ENCODE measurements around the gene DLGAP4. TPM values are rescaled to one million over a fixed set of nuclear protein-coding genes. Genes with fewer than 3 reads are reported as not detected.
A peak's percentile ranks its signal among the peaks of the same experiment; 100 is the strongest.

DLGAP4 gene
- total and polyA plus RNA-seq, 2 of the 13 experiments (the other 11 are each of a cell fraction or from before 2014, with no cell fraction given), result 15.2 to 26.7 TPM

GRCh38 chr20:36463212-36464061 lies 157.3 kb downstream of the DLGAP4 start (continued):
- TF ChIP-seq RFXAP (CRISPR knock-in tag; IDR thresholded peaks at IDR 0.05; ENCODE audit: borderline replicate concordance) (no peak), ZNF292 (CRISPR knock-in tag; IDR thresholded peaks at IDR 0.05; ENCODE audit: borderline replicate concordance, low read depth) (peak; percentile 11; the same call in 1 of the 2 replicates), RAD51 (IDR thresholded peaks at IDR 0.05; ENCODE audit: borderline replicate concordance) (no peak), MYNN (CRISPR knock-in tag; IDR thresholded peaks at IDR 0.05; ENCODE audit: low read depth) (no peak), ZNF704 (CRISPR knock-in tag; IDR thresholded peaks at IDR 0.05; ENCODE audit: borderline replicate concordance) (0 out of 2 replicates have a peak, but pooled peaks have one; percentile 3), FIP1L1 (IDR thresholded peaks at IDR 0.05; ENCODE audit: borderline replicate concordance, insufficient read depth, low read depth, low read length) (no peak), ZNF598 (CRISPR knock-in tag; IDR thresholded peaks at IDR 0.05; ENCODE audit: borderline replicate concordance) (no peak), GPN1 (CRISPR knock-in tag; IDR thresholded peaks at IDR 0.05; ENCODE audit: borderline replicate concordance) (no peak), TCF12 (IDR thresholded peaks at IDR 0.05) (no peak), TCF12 (CRISPR knock-in tag; IDR thresholded peaks at IDR 0.05) (no peak; the same call in 1 of the 2 replicates), ETV5 (CRISPR knock-in tag; IDR thresholded peaks at IDR 0.05; ENCODE audit: borderline replicate concordance) (no peak), ZMAT5 (CRISPR knock-in tag; IDR thresholded peaks at IDR 0.05; ENCODE audit: borderline replicate concordance, low read depth) (no peak), IKZF5 (CRISPR knock-in tag; IDR thresholded peaks at IDR 0.05) (0 out of 2 replicates have a peak, but pooled peaks have one; percentile 2), ZNF383 (CRISPR knock-in tag; IDR thresholded peaks at IDR 0.05; ENCODE audit: borderline replicate concordance) (no peak), ZNF280D (CRISPR knock-in tag; IDR thresholded peaks at IDR 0.05) (no peak), MTF2 (CRISPR knock-in tag; IDR thresholded peaks at IDR 0.05; ENCODE audit: borderline replicate concordance) (no peak), ZNF235 (CRISPR knock-in tag; IDR thresholded peaks at IDR 0.05; ENCODE audit: borderline replicate concordance) (0 out of 2 replicates have a peak, but pooled peaks have one; percentile 28), ZBTB14 (CRISPR knock-in tag; IDR thresholded peaks at IDR 0.05) (no peak), MED1 (CRISPR knock-in tag; IDR thresholded peaks at IDR 0.05) (no peak), HMG20A (CRISPR knock-in tag; IDR thresholded peaks at IDR 0.05; ENCODE audit: borderline replicate concordance) (no peak)

All from HepG2 (cell line).